Breast epithelium (tissue), 3 donors: ENCODE measurements around the gene CEP131.

Source experiments
- CTCF ChIP-seq, 3 donors: fragments of 450-650 bp; IDR thresholded peaks; one replicate each; pipeline ENCODE4 v1.5.1; 2016 to 2017; ENCODE audit warnings: antibody characterized with exemption in 3 of 3, mild to moderate bottlenecking in 3 of 3, moderate library complexity in 3 of 3
- POLR2AphosphoS5 ChIP-seq, 3 donors: sonication (generic); formaldehyde crosslinking; IDR thresholded peaks; one replicate each; pipeline ENCODE4 v1.6.1; 2017; ENCODE audit warnings: antibody characterized with exemption in 3 of 3

GRCh38 chr17:81229666-81229920 is 6.8 kb upstream of the CEP131 start:
- no peak for TF ChIP-seq POLR2AphosphoS5 (IDR thresholded peaks at IDR 0.05)
- TF ChIP-seq CTCF (IDR thresholded peaks at IDR 0.05): no peak
